GM18519 (cell line): ENCODE results near the gene UBE2V1.
"Not testable (repeated sequence)": the region's sequence is repeated elsewhere in the genome, so short reads cannot be mapped to it uniquely, and the experiment has no call there.

ENCODE experiments used
- ATAC-seq: cut with Tn5 transposase; IDR thresholded peaks from one replicate; pipeline ENCODE4 v1.9.1; 2021; ENCODE audit warnings: mild to moderate bottlenecking, moderate library complexity; ENCODE audit not compliant: unreplicated experiment, low FRiP score

Gene UBE2V1

DNA sequence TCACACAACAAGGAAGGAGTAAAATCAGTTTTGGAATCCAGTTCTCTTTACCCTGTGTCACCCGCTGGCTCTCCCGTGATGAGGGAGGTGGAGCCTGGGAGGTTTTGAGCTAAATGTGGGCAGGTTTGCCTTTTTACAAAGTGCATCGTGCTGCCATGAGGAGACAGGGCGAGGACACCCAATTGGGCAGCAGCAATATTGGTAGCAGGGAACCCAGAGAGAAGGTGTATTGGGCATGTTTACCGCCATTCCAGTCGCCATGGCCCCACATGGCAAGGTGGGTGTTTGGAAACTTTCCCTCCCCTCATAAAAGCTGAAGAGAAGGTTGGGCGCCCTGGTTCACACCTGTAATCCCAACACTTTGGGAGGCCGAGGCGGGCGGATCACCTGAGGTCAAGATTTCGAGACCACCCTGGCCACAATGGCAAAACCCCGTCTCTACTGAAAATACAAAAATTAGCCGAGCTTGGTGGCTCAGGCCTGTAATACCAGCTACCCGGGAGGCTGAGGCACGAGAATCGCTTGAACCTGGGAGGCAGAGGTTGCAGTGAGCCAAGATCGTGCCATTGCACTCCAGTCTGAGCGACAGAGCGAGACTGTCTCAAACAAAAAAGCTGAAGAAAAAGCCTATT lies 3.5 kb upstream of the UBE2V1 start:
- no peak for ATAC-seq

DNA sequence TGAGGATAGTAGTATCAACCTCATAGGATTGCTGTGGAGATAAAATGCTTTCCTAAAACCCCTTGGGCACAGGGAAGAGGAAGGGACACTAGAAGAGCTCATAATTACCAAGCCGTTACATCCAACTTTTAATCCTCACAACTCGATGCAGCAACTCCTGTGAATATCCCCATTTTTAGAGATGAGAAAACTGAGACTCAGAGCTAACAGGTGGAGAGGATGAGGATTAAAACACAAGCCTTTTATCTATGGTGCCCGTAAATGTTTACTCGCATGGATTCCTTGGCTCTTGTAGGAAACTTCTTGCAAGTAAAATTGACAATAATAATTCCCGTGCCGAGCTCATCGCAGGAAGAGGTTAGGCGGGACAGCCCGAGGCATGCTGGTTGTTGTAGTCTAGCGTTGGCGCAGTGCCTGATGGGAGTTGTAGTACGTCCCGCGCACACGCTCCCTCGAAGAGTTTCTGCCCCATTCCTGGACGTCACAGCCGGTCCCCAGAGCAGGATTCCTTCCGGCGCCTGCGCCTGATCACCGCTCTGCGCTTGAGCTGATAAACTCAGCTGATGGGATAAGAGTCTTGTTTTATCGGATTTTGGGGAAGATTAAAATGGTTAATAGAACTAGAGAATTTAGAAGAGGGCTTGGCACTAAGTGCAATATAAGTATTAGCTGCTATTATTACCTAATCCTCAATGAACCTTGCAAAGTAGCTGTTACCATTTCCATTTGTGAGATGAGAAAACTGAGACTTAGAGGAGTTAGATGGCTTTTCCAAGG lies 2.8 kb upstream of the UBE2V1 start:
- ATAC-seq, result peak; percentile 56

DNA sequence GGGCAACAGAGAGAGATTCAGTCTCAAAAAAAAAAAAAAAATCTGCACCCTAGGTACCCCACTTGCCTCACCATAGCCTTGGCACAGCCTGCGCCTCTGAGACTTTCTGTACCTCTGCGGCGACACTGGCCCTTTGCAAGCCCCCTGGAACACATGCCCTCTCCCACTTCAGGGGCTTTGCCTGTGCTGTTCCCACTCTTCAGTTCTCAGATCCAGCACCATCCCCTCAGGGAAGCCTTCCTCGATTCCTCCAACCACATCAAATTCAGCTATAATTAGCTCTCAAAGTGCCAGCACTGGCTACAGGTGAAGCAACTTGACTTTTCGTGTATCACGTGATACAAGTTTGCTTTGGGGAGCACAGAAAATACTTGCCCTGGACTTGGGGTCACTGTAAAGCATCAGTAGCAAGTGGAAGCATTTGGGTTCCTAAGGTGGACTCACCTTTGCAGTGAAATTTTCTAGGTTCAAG lies 2.1 kb upstream of the UBE2V1 start:
- ATAC-seq, result no peak

DNA sequence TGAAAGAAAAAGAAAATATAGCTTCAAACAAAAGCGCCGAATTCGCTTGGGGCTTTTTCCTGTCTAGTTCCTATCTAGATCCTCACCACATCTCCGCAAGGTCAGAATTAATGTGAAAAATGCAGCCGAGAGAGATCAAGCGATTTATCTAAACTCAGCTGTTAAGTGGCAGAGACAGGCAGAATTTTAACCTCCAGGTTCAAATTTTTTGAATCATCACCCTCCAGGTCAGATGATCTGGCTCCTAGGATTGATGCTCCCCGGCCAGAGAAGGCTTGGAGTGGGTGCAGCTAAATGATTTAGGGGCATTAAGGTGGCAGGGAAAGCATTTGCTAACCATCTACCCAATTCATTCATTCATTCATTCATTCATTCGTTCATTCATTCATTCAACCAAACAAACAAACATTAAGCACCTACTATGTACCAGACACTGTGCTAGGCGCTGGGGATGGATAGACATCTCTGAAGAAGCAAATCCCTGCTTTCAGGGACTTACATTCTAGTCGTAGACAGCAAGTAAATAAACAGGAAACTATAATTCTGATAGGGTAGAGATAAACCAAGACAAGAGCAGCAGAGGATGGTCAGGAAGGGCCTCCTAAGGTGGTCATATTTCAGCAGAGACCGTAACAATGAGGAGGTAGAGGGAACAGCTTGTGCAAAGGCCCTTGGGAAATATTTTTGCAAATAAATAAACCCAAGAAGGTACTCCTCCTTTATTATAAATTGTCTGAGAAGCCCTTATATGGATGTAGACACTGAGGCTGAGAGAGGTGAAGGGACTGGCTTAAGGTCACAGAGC lies 672 bp upstream of the UBE2V1 start:
- no peak for ATAC-seq

DNA sequence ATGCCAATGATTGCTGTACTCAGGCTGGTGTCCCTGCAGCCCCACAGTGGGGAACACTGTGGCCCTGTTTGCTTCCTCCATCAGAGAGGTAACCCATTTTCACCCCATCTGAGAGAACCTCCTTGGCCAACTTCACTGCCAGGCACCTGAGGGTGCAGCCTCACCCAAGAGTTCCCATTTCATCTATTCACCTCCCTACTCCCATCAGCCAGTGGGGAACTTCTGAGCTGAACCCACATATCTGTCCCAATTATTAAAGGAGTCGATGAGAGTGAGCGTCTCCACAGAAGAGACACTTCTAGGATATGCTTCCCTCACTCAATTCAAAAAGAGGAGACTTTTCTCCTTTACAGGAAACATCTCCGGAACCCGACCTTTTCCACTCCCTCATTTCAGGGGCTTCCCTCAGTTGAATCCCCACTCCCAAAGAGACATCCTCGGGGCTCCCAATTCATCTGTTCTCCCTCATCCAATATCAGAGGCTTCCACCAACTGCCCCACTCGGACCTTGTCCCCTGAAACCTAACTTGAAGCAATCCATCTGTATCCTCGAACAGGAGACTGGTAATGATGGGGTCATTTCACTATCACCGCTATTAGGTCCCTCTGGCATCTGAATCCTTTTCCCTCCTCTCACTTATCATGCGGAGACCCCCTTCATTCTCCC lies 988 bp downstream of the UBE2V1 start:
- no peak for ATAC-seq

DNA sequence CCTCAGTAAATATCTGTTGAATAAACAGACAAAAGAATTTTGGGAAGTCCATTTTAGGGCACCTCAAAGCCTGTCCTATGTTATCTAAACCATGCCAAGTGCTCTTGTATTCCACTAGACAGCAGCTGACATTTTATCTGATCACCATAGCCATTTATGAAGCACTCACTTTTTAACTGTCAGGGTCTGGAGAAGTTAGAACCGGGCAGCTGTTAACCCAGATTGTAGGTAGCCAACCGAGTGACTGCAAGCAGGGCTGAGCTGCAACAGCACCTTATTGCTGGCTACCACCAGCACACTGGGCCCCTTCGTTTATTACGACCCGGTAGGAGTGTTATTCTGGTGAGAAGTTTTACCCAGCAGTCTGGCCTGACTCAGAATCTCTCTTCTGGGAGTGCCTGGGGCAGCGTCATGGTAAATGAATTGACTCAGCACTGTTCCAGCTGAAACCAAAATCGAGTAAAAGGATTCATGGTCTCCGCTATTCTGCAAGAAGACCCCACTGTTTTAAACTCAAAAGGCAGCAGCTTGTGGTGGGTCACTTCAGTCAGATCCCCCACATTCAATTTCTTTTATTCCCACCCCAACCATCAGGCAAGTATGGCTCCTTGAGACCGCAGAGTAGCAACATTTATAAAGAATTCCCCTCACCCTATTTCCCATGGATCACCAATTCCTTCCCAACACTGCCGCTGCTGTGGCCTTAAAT lies 1.7 kb downstream of the UBE2V1 start:
- ATAC-seq, result no peak

DNA sequence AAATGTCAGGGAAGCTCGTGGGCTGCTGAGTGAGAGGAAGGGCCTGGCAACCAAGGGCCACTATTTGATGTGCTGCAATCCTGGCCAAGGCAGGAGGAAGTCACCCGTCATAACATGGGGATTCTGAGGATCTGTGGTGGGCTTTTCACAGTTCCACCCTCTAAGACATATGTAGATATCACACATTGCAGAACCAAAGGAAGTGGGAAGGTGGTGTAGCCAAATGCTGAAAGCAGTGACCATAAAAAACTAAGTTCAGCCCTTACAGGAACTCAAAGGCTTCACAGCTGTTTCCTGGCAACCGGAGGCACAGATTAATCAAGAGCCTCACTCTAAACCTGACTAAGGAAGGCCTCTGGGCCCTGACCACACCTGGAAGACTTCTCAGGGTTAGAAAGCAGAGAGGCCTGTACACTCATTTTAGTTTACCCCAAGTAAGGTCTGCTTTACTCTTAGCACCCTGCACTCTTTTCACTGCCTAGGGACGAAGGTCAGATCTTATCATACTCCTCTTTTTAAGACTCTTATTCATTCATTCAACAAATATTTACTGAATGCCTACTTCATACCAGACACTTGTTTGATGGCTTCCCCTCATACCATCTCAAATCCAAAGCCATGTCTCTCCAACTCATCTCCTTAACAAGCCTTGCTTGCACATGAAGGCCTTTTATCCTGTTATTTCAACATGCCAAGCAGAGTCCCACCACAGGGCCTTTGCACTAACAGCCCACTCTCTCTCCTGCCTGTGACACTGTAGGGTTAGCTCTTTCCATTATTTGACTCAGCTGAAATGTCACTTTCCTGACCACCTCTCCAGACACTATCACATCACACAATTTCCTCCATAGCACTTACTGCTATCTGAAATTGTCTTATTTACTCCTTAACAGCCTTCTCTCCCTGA lies 2.6 kb downstream of the UBE2V1 start:
- ATAC-seq, result no peak

DNA sequence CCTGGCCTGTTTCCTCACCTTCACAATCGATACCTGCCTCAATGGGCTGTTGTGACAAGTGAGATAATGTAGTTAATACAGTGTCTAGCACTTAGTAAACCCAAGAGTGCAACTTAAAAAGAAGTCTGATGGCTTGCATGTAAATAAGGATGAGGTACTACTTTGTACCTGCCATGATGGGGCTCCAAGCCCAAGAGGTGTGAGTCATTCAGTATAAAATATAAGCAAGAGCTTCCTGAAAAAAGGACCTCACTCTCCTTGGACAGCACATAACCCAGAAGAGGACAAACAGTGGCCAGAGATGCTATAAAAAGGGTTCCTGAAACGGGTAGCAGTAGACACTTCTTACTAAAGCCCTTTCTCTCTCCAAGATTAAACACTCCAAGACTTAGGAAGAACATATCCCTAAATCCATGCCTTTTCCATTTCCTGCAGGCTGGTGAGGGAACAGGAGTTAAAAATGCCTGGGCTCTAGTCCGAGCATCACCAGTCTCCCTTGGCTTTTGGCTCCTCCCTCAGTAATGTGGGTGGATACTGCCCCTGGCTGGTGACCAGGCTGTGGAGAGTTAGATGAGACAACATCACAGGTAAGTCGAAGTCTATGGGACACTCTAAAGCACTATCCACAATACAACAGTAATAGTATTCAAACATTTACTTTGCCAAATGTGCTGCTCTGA lies 4.3 kb downstream of the UBE2V1 start:
- ATAC-seq, result no peak

DNA sequence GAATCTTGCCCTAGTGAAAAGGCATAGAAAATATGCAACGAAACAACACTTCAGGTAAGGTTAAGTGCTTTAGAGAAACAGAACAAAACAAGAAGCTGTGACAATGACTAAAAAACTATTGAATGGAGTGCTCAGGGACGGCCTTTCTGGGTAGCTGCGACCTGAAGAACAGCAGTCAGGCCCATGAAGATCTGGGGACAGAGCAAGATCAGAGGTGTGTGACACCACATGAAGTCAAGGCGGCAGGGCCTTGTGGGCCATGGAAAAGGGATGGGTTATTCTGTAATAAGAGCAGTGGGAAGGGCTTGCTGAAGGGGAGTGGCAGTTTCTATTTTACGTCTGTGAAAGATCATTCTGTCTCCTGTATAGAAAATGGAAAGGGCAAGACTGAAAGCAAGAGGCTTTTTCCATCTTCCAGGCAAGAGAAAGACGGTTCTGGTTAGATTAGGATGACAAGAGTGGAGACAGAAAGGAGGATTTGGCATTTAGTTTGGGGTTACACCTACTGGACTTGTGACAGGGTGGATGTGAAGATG lies 5.1 kb downstream of the UBE2V1 start:
- ATAC-seq, result no peak

DNA sequence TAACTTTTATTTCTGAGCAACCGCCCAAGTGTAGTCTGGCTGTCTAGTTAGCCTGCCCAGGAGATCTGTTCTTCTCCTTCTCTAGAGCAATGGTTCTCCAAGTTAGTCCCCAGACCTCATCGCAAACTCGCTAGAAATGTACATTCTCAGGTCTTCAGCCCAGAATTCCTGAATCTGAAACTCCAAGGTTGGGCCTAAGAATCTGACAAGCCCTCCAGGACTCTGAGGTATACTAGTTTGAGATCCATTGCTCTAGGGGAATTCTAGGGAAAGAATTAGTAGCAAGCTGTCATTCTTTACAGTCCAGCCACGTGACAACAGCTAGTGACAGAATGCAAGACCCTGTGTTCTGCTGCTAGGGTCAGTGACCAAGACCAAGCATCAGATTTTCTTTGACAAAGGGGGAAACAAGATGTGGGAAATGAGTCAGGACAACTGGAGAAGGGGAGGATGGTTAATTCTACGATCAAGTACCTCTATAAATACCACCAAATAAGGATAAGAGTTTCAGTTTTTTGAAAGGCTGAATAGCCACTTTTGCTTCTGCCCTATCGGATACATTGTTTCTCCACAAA lies 5.8 kb downstream of the UBE2V1 start:
- ATAC-seq, result no peak

DNA sequence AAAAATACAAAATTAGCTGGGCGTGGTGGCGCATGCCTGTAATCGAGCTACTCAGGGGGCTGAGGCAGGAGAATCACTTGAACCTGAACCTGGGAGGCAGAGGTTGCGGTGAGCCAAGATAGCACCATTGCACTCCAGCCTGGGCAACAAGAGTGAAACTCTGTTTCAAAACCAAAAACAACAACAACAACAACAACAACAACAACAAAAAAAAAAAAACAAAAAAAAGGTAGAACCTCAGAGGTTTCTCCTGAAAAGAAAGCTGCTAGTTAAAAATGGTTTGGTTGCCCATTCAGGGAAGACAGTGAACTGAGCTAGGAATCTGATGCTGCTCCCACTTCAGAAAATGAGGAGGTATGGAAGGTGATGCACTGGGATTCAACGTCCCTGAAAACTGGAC lies 6.3 kb downstream of the UBE2V1 start:
- not testable (repeated sequence) for ATAC-seq

DNA sequence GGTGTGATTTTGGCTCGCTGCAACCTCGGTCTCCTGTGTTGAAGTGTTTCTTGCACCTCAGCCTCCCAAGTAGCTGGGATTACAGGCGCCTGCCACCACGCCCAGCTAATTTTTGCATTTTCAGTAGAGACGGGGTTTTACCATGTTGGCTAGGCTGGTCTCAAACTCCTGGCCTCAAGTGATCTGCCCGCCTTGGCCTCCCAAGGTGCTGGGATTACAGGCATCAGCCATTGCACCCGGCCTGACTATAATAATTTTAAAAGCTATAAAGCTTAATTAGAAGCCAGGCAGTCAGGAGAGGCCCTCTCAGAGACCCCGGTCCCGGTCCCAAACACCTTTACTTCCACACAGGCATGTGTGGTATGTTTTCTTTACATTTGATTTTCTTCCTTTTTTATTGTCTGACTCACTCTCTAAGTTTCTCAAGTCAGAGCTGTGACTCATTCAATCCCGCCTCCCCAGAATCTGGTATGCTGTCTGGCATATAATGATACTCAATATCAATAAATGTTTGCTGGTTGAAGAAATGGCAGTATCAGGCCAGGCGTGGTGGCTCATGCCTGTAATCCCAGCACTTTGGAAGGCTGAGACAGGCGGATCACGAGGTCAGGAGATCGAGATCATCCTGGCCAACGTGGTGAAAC lies 9.4 kb downstream of the UBE2V1 start:
- ATAC-seq, result not testable (repeated sequence)

DNA sequence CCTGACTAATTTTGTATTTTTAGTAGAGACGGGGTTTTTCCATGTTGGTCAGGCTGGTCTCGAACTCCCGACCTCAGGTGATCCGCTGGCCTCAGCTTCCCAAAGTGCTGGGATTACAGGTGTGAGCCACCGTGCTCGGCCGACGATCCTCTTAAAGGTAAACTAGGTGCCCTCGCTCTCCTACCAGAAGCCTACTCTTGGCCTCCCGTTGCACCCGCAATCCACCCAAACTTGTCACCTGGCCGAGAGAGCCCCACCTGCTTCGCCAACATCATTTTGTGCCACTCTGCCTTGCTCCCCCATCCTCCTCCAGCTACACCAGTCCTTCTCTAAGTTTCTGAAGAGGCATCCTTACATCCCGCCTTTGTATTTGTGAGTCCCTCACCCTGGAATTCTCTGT lies 10.4 kb downstream of the UBE2V1 start:
- not testable (repeated sequence) for ATAC-seq

DNA sequence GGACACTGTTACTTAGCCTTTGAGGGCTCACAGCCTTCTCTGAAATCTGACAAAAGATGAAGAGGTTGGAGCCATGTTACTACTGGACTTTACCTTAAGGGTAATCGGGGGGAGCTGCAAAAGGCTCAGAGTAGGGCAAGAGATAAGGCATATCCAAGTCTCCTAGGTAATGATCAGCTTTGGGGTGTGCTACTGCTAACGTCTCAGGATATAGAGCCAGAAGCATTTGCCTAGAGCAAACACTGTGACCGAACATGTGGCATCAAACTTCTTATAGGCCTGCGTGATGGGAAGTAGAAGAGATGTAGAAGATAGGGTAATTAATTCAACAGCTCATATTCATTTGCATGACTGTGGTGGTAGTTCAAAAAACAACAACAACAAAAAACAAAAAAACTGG lies 11.1 kb downstream of the UBE2V1 start:
- ATAC-seq, result no peak

DNA sequence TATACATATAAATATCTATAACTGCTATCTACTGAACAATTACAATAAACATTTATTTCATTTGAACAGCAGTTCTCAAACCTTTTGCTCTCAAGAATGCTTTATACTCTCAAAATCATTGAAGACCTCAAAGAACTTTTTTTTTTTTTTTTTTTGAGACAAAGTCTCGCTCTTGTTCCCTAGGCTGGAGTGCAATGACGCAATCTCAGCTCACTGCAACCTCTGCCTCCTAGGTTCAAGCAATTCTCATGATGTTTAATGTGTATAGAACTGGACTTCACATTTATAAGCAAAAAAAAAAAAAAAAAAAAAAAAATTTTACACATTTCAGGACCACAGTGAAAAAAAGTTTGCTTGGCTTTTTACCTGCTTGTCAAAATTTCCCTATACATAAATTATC lies 11.7 kb downstream of the UBE2V1 start:
- ATAC-seq, result no peak

DNA sequence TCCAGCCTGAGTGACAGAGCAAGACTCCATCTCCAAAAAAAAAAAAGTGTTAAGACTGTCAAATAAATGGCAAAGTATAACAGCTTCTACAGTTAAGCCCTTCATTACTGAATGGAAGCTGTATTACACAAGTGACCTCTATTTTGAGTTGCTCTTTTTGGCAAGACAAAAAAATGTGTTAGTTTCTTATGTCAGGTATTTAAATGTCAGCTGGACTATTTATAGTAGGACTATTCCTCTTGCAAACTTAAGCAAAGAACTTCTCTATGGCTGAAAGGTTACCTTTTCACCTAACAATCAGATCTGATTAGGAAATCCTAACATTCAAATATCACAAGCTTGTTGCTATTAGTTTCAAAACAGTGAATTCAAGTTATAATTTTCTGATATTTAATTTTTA lies 12.4 kb downstream of the UBE2V1 start:
- ATAC-seq, result no peak

DNA sequence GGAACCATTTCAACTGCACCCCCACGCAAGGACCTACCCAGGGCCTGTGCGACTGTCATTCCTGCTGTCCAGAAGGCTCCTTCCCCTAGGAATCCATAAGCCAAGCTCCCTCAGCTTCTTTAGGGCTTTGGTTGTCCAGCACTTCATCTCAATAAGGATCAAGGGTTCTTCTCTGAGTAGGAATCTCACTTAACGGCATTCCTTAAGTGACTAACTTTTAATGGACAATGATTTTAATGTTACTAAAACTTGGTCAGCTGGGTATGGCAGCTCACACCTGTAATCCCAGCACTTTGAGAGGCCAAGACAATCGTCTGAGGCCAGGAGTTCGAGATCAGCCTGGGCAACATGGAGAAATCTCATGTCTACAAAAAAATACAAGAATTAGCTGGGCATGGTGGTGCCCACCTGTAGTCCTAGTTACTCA lies 13.4 kb downstream of the UBE2V1 start:
- ATAC-seq, result no peak
